Ovary (tissue), 9 donors: ENCODE data around the gene DPP9. TPM values are rescaled to one million over a fixed set of nuclear protein-coding genes. Genes with fewer than 3 reads are reported as not detected.

ENCODE experiments used
- DNase-seq, 5 donors: peaks; one replicate each; pipeline ENCODE4 v3.0.0-alpha.2; 2019 to 2020
- H3K27ac ChIP-seq, 2 donors: fragments of 200-600 bp; one replicate each; pipeline versions ENCODE4 v1.5.1 to v1.8.0; 2019 to 2022
- H3K27me3 ChIP-seq: fragments of 200-600 bp; one replicate; pipeline ENCODE4 v1.8.0; 2022
- H3K36me3 ChIP-seq: fragments of 200-600 bp; sonication (generic); one replicate; pipeline ENCODE4 v1.5.1; 2019
- H3K4me1 ChIP-seq: one replicate; pipeline ENCODE4 v1.8.1; 2013; ENCODE audit warnings: mild to moderate bottlenecking, moderate library complexity; ENCODE audit not compliant: insufficient read depth
- H3K4me3 ChIP-seq: fragments of 200-600 bp; sonication (generic); one replicate; pipeline ENCODE4 v1.5.1; 2017
- H3K9me3 ChIP-seq, 2 donors: fragments of 200-600 bp in 1 of 2; sonication (generic) in 1 of 2; one replicate each; pipeline versions ENCODE4 v1.5.1 to v1.8.1; 2013 to 2019; ENCODE audit warnings: mild to moderate bottlenecking in 1 of 2, moderate library complexity in 1 of 2
- EP300 ChIP-seq: sonication (generic); formaldehyde crosslinking; IDR thresholded peaks from one replicate; pipeline ENCODE4 v1.6.1; 2017; ENCODE audit warnings: antibody characterized with exemption
- POLR2A ChIP-seq: fragments of 450-650 bp; IDR thresholded peaks from one replicate; pipeline ENCODE4 v1.6.1; 2017; ENCODE audit warnings: antibody characterized with exemption, mild to moderate bottlenecking, moderate library complexity
- WGBS, 3 donors: extraction: QIAGEN DNeasy Blood & Tissue Kit in 1 of 3; methylation state at CpG; one replicate each; pipeline versions ENCODE4 v1.1.5 to v1.1.7; 2013 to 2017; 5-methylcytosine and 5-hydroxymethylcytosine counted together
- intact Hi-C, 4 donors: fragments of 100-400 bp; cut with DNase I; formaldehyde crosslinking; loops; one replicate each; pipeline versions ENCODE4 v1.11.0 to v1.15.1; 2022 to 2023
- polyA plus RNA-seq, 2 donors: library from polyadenylated mRNA; stranded (reverse); fragments of 200-250 nt in 1 of 2; fragments of 350-450 nt in 1 of 2; fragmentation: Illumina TruSeq in 1 of 2; extraction: RNeasy Lipid Tissue Mini Kit (QIAGEN cat#74804) in 1 of 2; gene quantifications; one replicate each; pipeline ENCODE4 v1.2.3, GENCODE V29; 2013 to 2014
- total RNA-seq, 7 donors: library from RNA; depleted of rRNA in 2 of 7; stranded (reverse); fragments of >200 nt in 2 of 7; fragmentation: NEBNext Ultra II Directional in 3 of 7; extraction: Animal tissue kit (Norgen Biotek cat#: 25700) in 3 of 7; gene quantifications; one replicate each; pipeline versions ENCODE4 v1.1.0 to v1.2.4, GENCODE V29; 2016 to 2023
- TF ChIP-seq, protein P1 (sequence below), 3 donors: fragments of 450-650 bp in 2 of 3; fragments of 200-600 bp in 1 of 3; IDR thresholded peaks; one replicate each; pipeline versions ENCODE4 v1.5.1 to v1.8.0; 2016 to 2022; ENCODE audit warnings: antibody characterized with exemption in 3 of 3, mild to moderate bottlenecking in 1 of 3
- donor health status: DM: no; HTN: no; CAD: no; lungs with moderate emphysema.
- donor health status: DM: no; HTN: no; CAD: no.
- donor health status: Bipolar disorder and iron deficiency.
- donor health status: DM: yes; HTN: yes; CAD: no.
- donor health status: DM: no; HTN: no; CAD: no.
- donor health status: DM: yes; HTN: yes; CAD: no.

DPP9 gene
- total and polyA plus RNA-seq, 9 donors = 14.4 to 69.5 (median 40.1) TPM

- TF ChIP-seq EP300 (no peak), POLR2A (no peak)
- TF ChIP-seq, protein P1, sequence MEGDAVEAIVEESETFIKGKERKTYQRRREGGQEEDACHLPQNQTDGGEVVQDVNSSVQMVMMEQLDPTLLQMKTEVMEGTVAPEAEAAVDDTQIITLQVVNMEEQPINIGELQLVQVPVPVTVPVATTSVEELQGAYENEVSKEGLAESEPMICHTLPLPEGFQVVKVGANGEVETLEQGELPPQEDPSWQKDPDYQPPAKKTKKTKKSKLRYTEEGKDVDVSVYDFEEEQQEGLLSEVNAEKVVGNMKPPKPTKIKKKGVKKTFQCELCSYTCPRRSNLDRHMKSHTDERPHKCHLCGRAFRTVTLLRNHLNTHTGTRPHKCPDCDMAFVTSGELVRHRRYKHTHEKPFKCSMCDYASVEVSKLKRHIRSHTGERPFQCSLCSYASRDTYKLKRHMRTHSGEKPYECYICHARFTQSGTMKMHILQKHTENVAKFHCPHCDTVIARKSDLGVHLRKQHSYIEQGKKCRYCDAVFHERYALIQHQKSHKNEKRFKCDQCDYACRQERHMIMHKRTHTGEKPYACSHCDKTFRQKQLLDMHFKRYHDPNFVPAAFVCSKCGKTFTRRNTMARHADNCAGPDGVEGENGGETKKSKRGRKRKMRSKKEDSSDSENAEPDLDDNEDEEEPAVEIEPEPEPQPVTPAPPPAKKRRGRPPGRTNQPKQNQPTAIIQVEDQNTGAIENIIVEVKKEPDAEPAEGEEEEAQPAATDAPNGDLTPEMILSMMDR (IDR thresholded peaks at IDR 0.05) = no peak
- Histone ChIP-seq H3K27me3 (no peaks in the 10 kb centered on the region), H3K9me3 (no peaks in the 10 kb centered on the region), H3K4me1 (peaks cover 17% of the 10 kb centered on the region), H3K4me3 (no peak overlapping the region), H3K36me3 (no peaks in the 10 kb centered on the region), H3K27ac (peak overlapping the region in 1 of 2 donors; percentile 6)
- intact Hi-C loops = no loop called here
- DNase-seq = peak; percentile 57 to 80 (median 72)
- 8 to 13% (median 12%) methylated on average over 8 of the region's 8 CpGs for WGBS, 3 donors
These were observed 21.0 kb upstream of the DPP9 start for GRCh38 chr19:4744451-4745174.

GRCh38 chr19:4742723-4743646, 19.3 kb upstream of the DPP9 start:
- Histone ChIP-seq H3K4me3 (no peak overlapping the region), H3K27ac (no peak overlapping the region), H3K4me1 (peaks cover 16% of the 10 kb centered on the region), H3K9me3 (no peaks in the 10 kb centered on the region), H3K36me3 (no peaks in the 10 kb centered on the region), H3K27me3 (no peaks in the 10 kb centered on the region)
- 24 to 27% (median 27%) methylated on average over 12 of the region's 12 CpGs for WGBS, 3 donors
- TF ChIP-seq, protein P1 (IDR thresholded peaks at IDR 0.05) = no peak
- TF ChIP-seq POLR2A = no peak
- intact Hi-C loops = no loop called here
- DNase-seq = no peak

DNA sequence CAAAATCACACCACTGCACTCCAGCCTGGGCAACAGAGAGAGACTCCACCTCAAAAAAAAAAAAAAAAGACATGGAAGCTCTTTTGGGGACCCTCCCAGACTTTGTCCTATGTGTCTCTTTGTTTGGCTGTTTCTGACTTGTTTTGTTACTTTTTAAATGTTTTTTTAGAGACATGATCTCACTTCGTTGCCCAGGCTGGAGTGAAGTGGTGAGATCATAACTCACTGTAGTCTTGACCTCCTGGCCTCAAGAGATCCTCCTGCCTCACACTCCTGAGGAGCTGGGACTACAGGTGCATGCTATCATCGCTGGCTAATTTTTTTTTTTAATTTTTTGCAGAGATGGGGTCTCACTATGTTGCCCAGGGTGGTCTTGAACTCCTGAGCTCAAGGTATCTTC, 16.4 kb upstream of the DPP9 start:
- Histone ChIP-seq H3K9me3 (no peaks in the 10 kb centered on the region), H3K27me3 (no peaks in the 10 kb centered on the region), H3K27ac (no peak overlapping the region), H3K36me3 (no peaks in the 10 kb centered on the region), H3K4me3 (no peak overlapping the region), H3K4me1 (peaks cover 16% of the 10 kb centered on the region)
- DNase-seq = no peak
- intact Hi-C loops = no loop called here
- no peak for TF ChIP-seq EP300
- no peak for TF ChIP-seq POLR2A
- TF ChIP-seq, protein P1 (IDR thresholded peaks at IDR 0.05) = no peak
- 67 to 73% (median 67%) methylated on average over 2 of the region's 2 CpGs for WGBS, 3 donors

GRCh38 chr19:4738734-4739133, 15.1 kb upstream of the DPP9 start:
- H3K4me3 ChIP-seq = no peak overlapping the region
- no peak overlapping the region for H3K27ac ChIP-seq
- H3K9me3 ChIP-seq = no peaks in the 10 kb centered on the region
- H3K27me3 ChIP-seq = no peaks in the 10 kb centered on the region
- intact Hi-C loops = no loop called here
- H3K4me1 ChIP-seq = peaks cover 11% of the 10 kb centered on the region
- TF ChIP-seq EP300 (no peak), POLR2A (no peak)
- TF ChIP-seq, protein P1 (IDR thresholded peaks at IDR 0.05) = no peak
- WGBS, 3 donors = 34 to 43% (median 38%) methylated on average over 4 of the region's 4 CpGs
- DNase-seq = no peak
- no peaks in the 10 kb centered on the region for H3K36me3 ChIP-seq
